ENCODE data around the gene UBTD1. TPM values are rescaled to one million over a fixed set of nuclear protein-coding genes. Genes with fewer than 3 reads are reported as not detected.

The UBTD1 gene
- total RNA-seq, 1 donor from 2014 or later, result 105 TPM

GRCh38 chr10:97601268-97602215 lies 102.8 kb downstream of the UBTD1 start:
- no peak for DNase-seq (ENCODE audit: extremely low read depth, low read depth, low spot score)

- DNase-seq (ENCODE audit: extremely low read depth, low read depth, low spot score), result no peak
Observed at GRCh38 chr10:97607095-97607636, 108.4 kb downstream of the UBTD1 start.

- DNase-seq (ENCODE audit: extremely low read depth, low read depth, low spot score), result no peak
Observed at GRCh38 chr10:97608991-97609561, 110.4 kb downstream of the UBTD1 start.

GRCh38 chr10:97611473-97611872 lies 112.7 kb downstream of the UBTD1 start:
- no peak for DNase-seq (ENCODE audit: extremely low read depth, low read depth, low spot score)

- peak; percentile 54 for DNase-seq (ENCODE audit: extremely low read depth, low read depth, low spot score)
Observed at GRCh38 chr10:97612386-97612785, 113.7 kb downstream of the UBTD1 start.

- DNase-seq (ENCODE audit: extremely low read depth, low read depth, low spot score), result no peak
Observed at GRCh38 chr10:97618285-97618684, 119.6 kb downstream of the UBTD1 start.

GRCh38 chr10:97618733-97619132 lies 120.0 kb downstream of the UBTD1 start:
- no peak for DNase-seq (ENCODE audit: extremely low read depth, low read depth, low spot score)

Other genes starting within 250 kb of the UBTD1 start
- 6.0 and 9.2 TPM in 2 replicates for gene ARHGAP19, start 206.3 kb upstream of the UBTD1 start, total RNA-seq
- 3.3 and 5.7 TPM in 2 replicates for gene FRAT1, start 179.7 kb upstream of the UBTD1 start, total RNA-seq
- 10.3 and 10.6 TPM in 2 replicates for gene FRAT2, start 164.2 kb upstream of the UBTD1 start, total RNA-seq
- 16.5 and 33.0 TPM in 2 replicates for gene RRP12, start 97.6 kb upstream of the UBTD1 start, total RNA-seq
- 414 and 482 TPM in 2 replicates for gene PGAM1, start 72.7 kb upstream of the UBTD1 start, total RNA-seq
- gene EXOSC1, start 52.9 kb upstream of the UBTD1 start, total RNA-seq, result 40.2 and 41.5 TPM in 2 replicates
- 39.3 and 61.9 TPM in 2 replicates for gene ZDHHC16, start 52.7 kb upstream of the UBTD1 start, total RNA-seq
- 145 and 147 TPM in 2 replicates for gene MMS19, start 502 bp upstream of the UBTD1 start, total RNA-seq
- 0.24 TPM in 1 of 2 replicates, not detected in the other for gene ANKRD2, start 73.9 kb downstream of the UBTD1 start, total RNA-seq
- 0.12 and 0.15 TPM in 2 replicates for gene HOGA1, start 85.5 kb downstream of the UBTD1 start, total RNA-seq
- not detected in 2 replicates for gene C10orf62, start 90.8 kb downstream of the UBTD1 start, total RNA-seq
- 3.9 and 9.7 TPM in 2 replicates for gene MORN4, start 134.6 kb downstream of the UBTD1 start, total RNA-seq
- gene PI4K2A, start 141.7 kb downstream of the UBTD1 start, total RNA-seq, result 26.6 and 30.3 TPM in 2 replicates
- gene AVPI1, start 188.3 kb downstream of the UBTD1 start, total RNA-seq, result 2.4 and 3.0 TPM in 2 replicates
- gene MARVELD1, start 214.8 kb downstream of the UBTD1 start, total RNA-seq, result 39.0 and 50.3 TPM in 2 replicates
- 11.4 and 22.6 TPM in 2 replicates for gene ZFYVE27, start 238.2 kb downstream of the UBTD1 start, total RNA-seq

Data from glomerular endothelial cell (primary cell).